Measurements from ENCODE around the gene TRMT44. TPM values are rescaled to one million over a fixed set of nuclear protein-coding genes. Genes with fewer than 3 reads are reported as not detected.

TRMT44 gene
- total RNA-seq, 1 experiment from 2014 or later: 6.8 TPM

- in situ Hi-C loops (cut with HindIII; ENCODE audit: low pct_unique_long_range_greater_than_20kb, low sequenced_read_pairs): no loop called here
- DNase-seq (ENCODE audit: low read depth): peak; percentile 4
These were observed 12.8 kb upstream of the TRMT44 start for GRCh38 chr4:8427761-8428287.

DNA sequence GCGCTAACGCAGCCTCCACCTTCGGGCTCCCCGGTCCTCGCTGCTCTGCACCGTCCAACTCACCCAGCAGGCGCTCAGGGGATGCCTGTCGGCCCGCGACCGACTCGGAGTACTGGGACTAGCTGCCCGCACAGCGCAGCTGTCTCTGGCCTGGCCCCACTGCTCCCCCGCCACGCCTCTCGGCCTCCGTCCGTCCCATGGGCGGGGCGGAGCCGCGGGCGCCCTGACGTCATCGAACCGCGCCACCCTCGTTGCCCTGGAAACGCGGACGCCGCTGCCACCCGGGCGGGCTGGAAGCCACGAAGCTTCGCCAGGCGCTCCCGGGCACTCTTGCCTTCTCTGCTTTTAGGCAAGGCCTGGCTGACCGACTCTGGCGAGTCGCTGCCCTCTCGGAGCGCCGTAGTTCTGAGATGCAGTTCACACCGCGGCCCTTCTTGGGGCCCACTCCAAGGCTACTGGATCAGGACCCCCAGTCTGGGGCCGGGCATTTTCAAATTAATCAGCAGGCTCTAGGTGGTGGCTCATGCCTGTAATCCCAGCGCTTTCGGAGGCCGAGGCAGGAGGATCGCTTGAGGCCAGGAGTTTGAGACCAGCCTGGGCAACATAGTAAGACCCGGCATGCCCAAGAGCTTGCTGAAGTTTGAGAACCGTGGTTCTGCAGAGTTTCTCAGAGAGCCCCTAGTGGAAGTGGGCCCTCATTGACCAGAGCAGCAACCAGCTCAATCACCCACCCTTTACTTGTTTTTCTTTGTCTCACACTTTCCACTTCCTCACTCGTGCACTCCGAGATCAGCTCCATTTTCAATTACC is 12.1 kb upstream of the TRMT44 start:
- peak; percentile 85 for DNase-seq (ENCODE audit: low read depth)
- in situ Hi-C loops (cut with HindIII; ENCODE audit: low pct_unique_long_range_greater_than_20kb, low sequenced_read_pairs): no loop called here

- no peak for DNase-seq (ENCODE audit: low read depth)
- in situ Hi-C loops (cut with HindIII; ENCODE audit: low pct_unique_long_range_greater_than_20kb, low sequenced_read_pairs): no loop called here
These were observed 9.0 kb upstream of the TRMT44 start for GRCh38 chr4:8431553-8431952.

GRCh38 chr4:8433136-8433535 is 7.4 kb upstream of the TRMT44 start:
- no peak for DNase-seq (ENCODE audit: low read depth)
- in situ Hi-C loops (cut with HindIII; ENCODE audit: low pct_unique_long_range_greater_than_20kb, low sequenced_read_pairs): no loop called here

- no peak for DNase-seq (ENCODE audit: low read depth)
- in situ Hi-C loops (cut with HindIII; ENCODE audit: low pct_unique_long_range_greater_than_20kb, low sequenced_read_pairs): no loop called here
These were observed 6.1 kb upstream of the TRMT44 start for GRCh38 chr4:8434251-8435073.

DNA sequence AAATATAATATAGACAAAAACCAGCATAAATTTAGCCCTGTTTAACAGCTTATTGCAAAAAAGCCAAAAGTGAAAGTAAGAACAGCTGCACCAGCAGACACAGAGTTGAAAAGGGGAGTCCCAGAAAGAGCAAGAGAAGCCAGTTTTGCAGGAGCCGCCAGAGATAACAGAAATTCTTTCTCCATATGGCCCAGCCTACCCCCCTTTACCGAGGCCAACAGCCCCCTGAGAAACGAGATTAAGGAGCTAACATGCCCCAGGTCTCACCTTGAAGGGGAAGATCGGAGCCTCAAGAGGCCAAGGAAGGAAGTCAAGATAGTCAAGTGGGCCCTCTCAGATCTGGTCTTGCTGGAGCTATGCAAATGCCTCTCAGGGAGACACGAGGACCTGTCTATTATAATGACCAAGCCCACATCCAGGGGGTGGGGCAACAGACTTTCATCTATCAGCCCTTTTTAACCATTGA is 4.9 kb upstream of the TRMT44 start:
- no peak for DNase-seq (ENCODE audit: low read depth)
- in situ Hi-C loops (cut with HindIII; ENCODE audit: low pct_unique_long_range_greater_than_20kb, low sequenced_read_pairs): no loop called here

DNA sequence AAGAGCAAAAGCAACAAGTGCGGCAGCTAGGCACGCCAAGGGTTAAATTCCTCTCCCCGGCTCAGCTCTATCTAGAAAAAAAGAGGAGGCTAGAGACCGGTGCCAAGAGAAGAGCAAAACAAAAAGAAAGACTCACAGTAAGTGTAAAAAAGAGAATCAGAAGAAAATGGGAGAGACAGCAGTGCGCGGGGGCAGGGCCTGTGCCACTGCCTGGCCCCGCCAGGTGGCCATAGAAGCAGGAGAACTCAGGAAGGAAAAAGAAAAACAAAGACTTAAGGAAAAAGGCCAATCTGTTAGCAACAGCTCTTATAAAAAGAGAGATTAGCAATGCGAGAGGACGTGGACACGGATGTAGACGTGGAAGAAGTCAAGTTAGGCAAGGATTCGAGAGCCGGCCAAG is 3.3 kb upstream of the TRMT44 start:
- DNase-seq (ENCODE audit: low read depth): no peak
- in situ Hi-C loops (cut with HindIII; ENCODE audit: low pct_unique_long_range_greater_than_20kb, low sequenced_read_pairs): no loop called here

- in situ Hi-C loops (cut with HindIII; ENCODE audit: low pct_unique_long_range_greater_than_20kb, low sequenced_read_pairs): no loop called here
- DNase-seq (ENCODE audit: low read depth): no peak
These were observed 1.8 kb upstream of the TRMT44 start for GRCh38 chr4:8438743-8439142.

DNA sequence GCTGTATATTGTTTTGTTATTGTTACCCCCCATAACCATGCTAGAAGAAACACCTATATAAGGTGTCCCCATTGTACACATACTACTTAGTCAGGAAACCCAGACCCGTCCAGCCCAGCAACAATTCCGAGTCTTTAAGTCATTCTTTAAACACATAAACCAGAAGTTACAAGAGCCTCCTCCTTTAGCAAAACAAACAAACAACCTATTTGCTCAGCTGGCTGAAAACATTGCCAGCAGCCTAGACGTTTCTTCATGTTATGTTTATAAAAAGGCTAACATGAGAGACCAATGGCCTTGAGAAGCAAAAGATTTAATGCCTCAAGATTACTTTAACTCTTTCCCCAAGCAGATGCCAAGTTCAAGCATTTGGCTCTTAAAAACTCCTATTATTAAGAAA is 1.4 kb upstream of the TRMT44 start:
- DNase-seq (ENCODE audit: low read depth): no peak
- in situ Hi-C loops (cut with HindIII; ENCODE audit: low pct_unique_long_range_greater_than_20kb, low sequenced_read_pairs): no loop called here

GRCh38 chr4:8439914-8440491 is 574 bp upstream of the TRMT44 start:
- in situ Hi-C loops (cut with HindIII; ENCODE audit: low pct_unique_long_range_greater_than_20kb, low sequenced_read_pairs): no loop called here
- no peak for DNase-seq (ENCODE audit: low read depth)

DNA sequence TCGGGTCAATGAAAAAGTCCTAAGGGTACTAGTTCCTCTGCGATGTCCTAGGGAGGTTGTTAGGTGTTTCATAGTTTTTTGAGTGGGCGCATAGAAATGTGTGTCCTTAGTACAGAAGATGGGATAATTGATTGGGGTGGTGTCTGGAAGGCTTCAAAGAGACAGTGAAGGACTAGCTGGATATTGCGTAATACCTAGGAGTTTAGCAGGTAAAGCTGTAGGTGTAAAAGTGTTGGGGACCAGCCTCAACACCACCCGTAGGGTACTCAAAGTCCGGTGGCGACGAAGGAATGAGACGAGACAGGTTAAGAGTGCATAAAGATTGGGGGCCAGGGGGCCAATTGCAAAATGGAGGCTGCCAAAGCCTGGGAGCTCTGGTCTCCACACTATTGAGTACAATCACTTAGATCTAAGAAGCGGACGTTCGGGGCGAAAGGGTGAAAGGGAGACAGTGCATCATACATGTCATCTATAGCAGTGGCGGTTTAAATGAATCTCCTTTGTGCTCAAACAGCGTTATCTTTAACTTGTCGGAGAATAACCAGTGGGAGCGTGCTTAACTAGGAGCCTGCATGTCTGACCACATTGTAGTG is 1.0 kb downstream of the TRMT44 start:
- no peak for DNase-seq (ENCODE audit: low read depth)
- in situ Hi-C loops (cut with HindIII; ENCODE audit: low pct_unique_long_range_greater_than_20kb, low sequenced_read_pairs): no loop called here

GRCh38 chr4:8442596-8443358 is 2.2 kb downstream of the TRMT44 start:
- DNase-seq (ENCODE audit: low read depth): no peak
- in situ Hi-C loops (cut with HindIII; ENCODE audit: low pct_unique_long_range_greater_than_20kb, low sequenced_read_pairs): no loop called here

- in situ Hi-C loops (cut with HindIII; ENCODE audit: low pct_unique_long_range_greater_than_20kb, low sequenced_read_pairs): no loop called here
These were observed 3.2 kb downstream of the TRMT44 start for GRCh38 chr4:8443801-8444200.

GRCh38 chr4:8446122-8446521 is 5.5 kb downstream of the TRMT44 start:
- in situ Hi-C loops (cut with HindIII; ENCODE audit: low pct_unique_long_range_greater_than_20kb, low sequenced_read_pairs): no loop called here
- DNase-seq (ENCODE audit: low read depth): no peak

More at GRCh38 chr4:8443801-8444200, 3.2 kb downstream of the TRMT44 start:
- DNase-seq (ENCODE audit: low read depth): no peak

DNA sequence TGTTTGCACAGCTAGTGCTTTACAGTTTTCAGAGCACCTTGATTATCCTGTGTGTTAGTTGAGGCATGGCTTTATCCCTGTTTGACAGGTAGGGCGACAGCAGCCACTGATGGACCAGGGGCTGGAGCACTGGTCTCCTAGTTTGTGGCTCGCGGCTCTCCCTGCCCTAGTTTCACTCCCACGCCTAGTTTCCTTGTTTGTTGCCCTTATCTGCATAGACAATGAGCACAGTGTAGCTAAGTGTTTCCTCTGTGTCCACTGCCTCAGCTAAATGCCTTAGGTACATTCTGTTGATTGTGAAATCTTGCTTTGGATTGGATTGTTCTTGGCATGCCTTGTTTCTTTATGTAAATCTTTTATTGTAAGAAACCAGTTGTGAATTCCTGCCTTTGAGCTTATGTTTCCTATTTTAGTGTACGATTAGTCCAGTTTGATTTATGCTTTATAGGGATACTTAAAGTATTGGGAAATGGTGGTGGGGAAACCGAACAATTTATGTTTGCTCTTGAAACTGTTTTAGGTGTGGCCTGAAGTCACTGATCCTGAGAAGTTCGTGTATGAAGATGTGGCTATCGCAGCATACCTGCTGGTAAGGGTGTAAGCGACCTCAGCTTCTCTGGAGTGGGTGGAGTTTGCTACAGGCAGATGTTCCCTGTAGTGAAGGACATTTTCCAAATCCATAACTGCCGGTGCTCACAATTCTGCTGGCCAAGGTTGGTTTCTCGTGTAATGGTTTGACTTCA is 11.0 kb downstream of the TRMT44 start:
- no peak for DNase-seq (ENCODE audit: low read depth)
- in situ Hi-C loops (cut with HindIII; ENCODE audit: low pct_unique_long_range_greater_than_20kb, low sequenced_read_pairs): no loop called here

GRCh38 chr4:8453957-8454356 is 13.4 kb downstream of the TRMT44 start:
- in situ Hi-C loops (cut with HindIII; ENCODE audit: low pct_unique_long_range_greater_than_20kb, low sequenced_read_pairs): no loop called here
- no peak for DNase-seq (ENCODE audit: low read depth)

DNA sequence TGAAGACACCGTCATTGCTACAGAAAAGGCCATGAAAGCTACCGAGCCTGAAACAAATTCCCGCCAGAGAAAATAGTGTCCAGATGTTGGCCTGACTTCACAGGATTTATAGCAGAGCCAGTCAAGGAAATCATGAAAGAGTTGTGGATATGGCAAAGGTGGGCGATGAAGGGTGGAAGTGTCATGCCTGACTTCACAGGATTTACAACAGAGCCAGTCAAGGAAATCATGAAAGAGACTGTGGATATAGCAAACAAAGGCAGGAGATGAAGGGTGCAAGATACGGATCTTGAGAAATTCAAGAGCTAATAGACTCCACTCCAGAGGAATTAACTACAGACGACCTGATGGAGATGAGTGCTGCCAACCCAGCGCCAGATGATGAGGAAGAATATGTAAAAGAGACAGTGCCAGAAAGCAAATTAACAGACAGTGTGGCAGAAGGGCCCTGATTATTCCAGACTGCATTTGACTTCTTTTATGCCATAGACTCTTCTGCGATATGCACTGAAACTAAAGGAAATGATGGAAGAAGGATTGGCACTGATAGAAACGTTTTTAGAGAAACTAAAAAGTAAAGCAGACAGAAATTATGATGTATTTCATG is 17.2 kb downstream of the TRMT44 start:
- peak; percentile 73 for DNase-seq (ENCODE audit: low read depth)
- in situ Hi-C loops (cut with HindIII; ENCODE audit: low pct_unique_long_range_greater_than_20kb, low sequenced_read_pairs): no loop called here
